Lower lobe of right lung (tissue), 2 donors: Measurements from ENCODE around the gene GPC3. TPM values are rescaled to one million over a fixed set of nuclear protein-coding genes. Genes with fewer than 3 reads are reported as not detected.

Source experiments
- ATAC-seq, 2 donors: fragments of 200-7000 bp; cut with Tn5 transposase; one replicate each; pipeline ENCODE4 v1.9.1; 2020 to 2022; ENCODE audit warnings: mild to moderate bottlenecking in 2 of 2, moderate library complexity in 2 of 2
- DNase-seq: peaks from one replicate; pipeline ENCODE4 v3.0.0-alpha.2; 2020
- H3K27ac ChIP-seq: fragments of 200-600 bp; one replicate; pipeline ENCODE4 v1.8.0; 2022
- H3K27me3 ChIP-seq: fragments of 200-600 bp; one replicate; pipeline ENCODE4 v1.8.0; 2022; ENCODE audit warnings: low read depth
- H3K36me3 ChIP-seq: fragments of 200-600 bp; one replicate; pipeline ENCODE4 v1.8.0; 2022; ENCODE audit warnings: mild to moderate bottlenecking
- H3K4me1 ChIP-seq: fragments of 200-600 bp; one replicate; pipeline ENCODE4 v1.8.0; 2022
- H3K4me3 ChIP-seq: fragments of 200-600 bp; one replicate; pipeline ENCODE4 v1.8.0; 2022; ENCODE audit warnings: mild to moderate bottlenecking
- H3K9me3 ChIP-seq: fragments of 200-600 bp; one replicate; pipeline ENCODE4 v1.8.0; 2022
- intact Hi-C: fragments of 100-400 bp; cut with DNase I; formaldehyde crosslinking; loops from one replicate; pipeline ENCODE4 v1.11.0; 2022
- total RNA-seq: library from RNA; stranded (reverse); fragmentation: NEBNext Ultra II Directional; extraction: Animal tissue kit (Norgen Biotek cat#: 25700); gene quantifications from one replicate; pipeline ENCODE4 v1.2.1, GENCODE V29; 2021
- TF ChIP-seq, protein P1 (sequence below): fragments of 200-600 bp; IDR thresholded peaks from one replicate; pipeline ENCODE4 v1.8.0; 2022; ENCODE audit warnings: antibody characterized with exemption, mild to moderate bottlenecking
- donor health status: DM: no; HTN: yes; CAD: no; lungs with severe emphysema.

Gene GPC3
- total RNA-seq, 1 donor from 2014 or later = 50.2 TPM

DNA sequence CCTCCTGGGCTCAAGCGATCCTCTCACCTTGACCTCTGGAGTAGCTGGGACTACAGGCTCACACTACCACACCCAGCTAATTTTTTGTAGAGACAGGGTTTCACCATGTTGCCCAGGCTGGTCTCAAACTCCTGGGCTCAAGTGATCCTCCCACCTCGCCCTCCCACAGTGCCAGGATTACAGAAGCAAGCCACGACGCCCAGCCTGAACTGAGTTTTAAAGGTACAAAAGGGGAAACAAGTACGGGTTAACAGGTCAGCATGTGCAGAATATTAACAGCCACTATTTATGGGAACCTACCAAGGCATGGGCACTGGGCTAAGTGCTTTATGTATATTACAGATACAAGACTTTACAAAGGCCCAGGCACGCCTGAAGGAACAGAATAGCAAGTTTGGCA, 405.8 kb downstream of the GPC3 start:
- no peak for ATAC-seq
- intact Hi-C loops = no loop called here
- TF ChIP-seq, protein P1, sequence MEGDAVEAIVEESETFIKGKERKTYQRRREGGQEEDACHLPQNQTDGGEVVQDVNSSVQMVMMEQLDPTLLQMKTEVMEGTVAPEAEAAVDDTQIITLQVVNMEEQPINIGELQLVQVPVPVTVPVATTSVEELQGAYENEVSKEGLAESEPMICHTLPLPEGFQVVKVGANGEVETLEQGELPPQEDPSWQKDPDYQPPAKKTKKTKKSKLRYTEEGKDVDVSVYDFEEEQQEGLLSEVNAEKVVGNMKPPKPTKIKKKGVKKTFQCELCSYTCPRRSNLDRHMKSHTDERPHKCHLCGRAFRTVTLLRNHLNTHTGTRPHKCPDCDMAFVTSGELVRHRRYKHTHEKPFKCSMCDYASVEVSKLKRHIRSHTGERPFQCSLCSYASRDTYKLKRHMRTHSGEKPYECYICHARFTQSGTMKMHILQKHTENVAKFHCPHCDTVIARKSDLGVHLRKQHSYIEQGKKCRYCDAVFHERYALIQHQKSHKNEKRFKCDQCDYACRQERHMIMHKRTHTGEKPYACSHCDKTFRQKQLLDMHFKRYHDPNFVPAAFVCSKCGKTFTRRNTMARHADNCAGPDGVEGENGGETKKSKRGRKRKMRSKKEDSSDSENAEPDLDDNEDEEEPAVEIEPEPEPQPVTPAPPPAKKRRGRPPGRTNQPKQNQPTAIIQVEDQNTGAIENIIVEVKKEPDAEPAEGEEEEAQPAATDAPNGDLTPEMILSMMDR = no peak

DNA sequence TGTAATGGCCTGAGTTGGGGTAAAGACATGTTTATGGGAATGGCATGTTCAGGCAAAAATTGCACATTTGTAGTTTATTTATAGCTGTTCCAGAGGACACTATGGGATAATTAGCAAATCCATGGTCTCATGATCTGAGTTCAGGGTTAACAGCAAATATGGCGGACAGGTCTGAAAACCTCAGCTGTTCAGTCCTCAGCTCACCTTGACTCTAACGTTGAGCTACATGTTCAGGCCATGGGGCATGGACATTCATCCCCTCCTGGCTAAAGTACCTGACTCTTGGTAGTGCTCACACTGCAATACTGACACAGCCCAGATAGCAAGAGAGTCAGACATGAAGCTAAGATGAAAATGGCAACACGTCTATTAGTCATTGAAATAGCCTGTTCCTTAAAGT, 408.5 kb downstream of the GPC3 start:
- Histone ChIP-seq H3K27me3 (no peaks in the 10 kb centered on the region), H3K9me3 (no peaks in the 10 kb centered on the region), H3K4me1 (no peaks in the 10 kb centered on the region), H3K27ac (no peak overlapping the region), H3K4me3 (no peak overlapping the region), H3K36me3 (no peaks in the 10 kb centered on the region)
- ATAC-seq = no peak
- TF ChIP-seq, protein P1 = no peak
- no peak for DNase-seq
- intact Hi-C loops = no loop called here

More for the DNA sequence above, 405.8 kb downstream of the GPC3 start:
- Histone ChIP-seq H3K4me1 (no peaks in the 10 kb centered on the region), H3K27ac (no peak overlapping the region), H3K36me3 (no peaks in the 10 kb centered on the region), H3K9me3 (no peaks in the 10 kb centered on the region), H3K27me3 (no peaks in the 10 kb centered on the region), H3K4me3 (no peak overlapping the region)
- no peak for DNase-seq

DNA sequence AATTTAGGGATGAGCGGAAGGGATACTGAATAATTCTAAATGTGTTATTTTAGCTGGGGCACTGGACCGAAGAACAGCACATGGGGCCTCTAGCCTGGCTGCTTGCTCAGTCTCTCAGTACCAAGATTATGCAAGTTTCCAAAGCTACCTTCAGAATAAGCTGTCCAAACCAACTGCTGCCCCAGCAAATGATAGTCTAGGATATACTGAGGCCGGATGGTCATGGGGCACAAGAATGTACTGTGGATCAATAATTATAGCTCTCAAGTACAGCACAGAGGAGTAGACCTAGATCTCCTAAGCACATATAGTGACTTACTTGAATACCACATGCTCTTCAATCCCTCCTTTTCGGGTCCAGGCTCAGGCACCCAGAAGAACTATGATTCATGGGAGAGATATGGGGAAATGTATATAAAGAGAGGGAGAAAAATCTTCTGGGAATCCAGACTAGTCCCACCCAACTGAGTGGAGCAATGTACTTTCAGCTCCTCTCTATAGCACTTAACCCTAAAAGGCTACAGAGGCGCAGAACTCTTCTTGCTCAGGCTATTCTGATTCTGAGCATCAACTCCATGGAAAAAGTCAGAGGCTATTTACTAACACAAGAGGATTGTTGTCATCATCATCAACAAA, 409.8 kb downstream of the GPC3 start:
- Histone ChIP-seq H3K9me3 (no peaks in the 10 kb centered on the region), H3K27me3 (no peaks in the 10 kb centered on the region), H3K4me3 (no peak overlapping the region), H3K36me3 (no peaks in the 10 kb centered on the region), H3K4me1 (no peaks in the 10 kb centered on the region), H3K27ac (no peak overlapping the region)
- ATAC-seq (no peak), DNase-seq (no peak)
- TF ChIP-seq, protein P1 = no peak
- intact Hi-C loops = no loop called here

DNA sequence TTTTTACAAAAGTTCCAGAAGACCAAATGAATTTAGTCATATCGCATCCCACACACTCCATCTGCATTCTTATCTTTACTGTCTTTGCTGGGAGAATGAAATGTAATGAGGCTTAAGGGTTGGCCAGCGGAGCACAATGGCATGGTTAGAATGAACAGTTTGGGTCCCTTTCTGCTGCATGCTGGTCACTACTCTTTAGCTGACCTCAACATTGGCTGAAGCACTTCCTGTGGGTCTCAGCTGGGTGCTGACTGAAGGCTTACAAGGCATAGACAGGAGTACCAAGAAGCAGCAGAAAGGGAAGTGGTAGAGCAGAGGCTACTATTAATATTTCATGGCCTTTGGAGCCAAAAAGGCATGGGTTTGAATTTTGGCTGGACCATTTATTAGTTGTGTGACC, 410.7 kb downstream of the GPC3 start:
- H3K4me1 ChIP-seq = no peaks in the 10 kb centered on the region
- intact Hi-C loops = no loop called here
- no peaks in the 10 kb centered on the region for H3K36me3 ChIP-seq
- H3K27ac ChIP-seq = no peak overlapping the region
- no peak for DNase-seq
- H3K4me3 ChIP-seq = no peak overlapping the region
- TF ChIP-seq, protein P1 = no peak
- H3K9me3 ChIP-seq = no peaks in the 10 kb centered on the region
- no peaks in the 10 kb centered on the region for H3K27me3 ChIP-seq
- ATAC-seq = no peak

DNA sequence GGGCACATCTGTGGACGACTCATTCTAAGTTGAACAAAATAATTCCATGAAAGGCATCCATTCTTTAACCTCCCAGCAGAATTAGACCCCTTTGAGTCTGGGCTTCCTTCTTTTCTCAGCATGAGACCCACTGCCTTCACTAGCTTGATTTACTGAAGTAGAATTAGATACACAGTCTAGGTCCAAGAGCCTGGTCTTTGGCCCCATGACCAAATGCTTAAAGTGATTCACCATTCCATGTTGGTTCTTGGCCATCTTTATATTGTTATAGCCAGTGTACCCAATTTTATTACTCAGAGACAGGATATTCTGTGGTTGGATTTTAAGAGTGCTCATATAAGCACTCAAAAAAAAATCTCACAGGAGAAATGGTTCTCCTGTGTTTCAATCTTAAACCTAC, 414.8 kb downstream of the GPC3 start:
- intact Hi-C loops = no loop called here
- no peak overlapping the region for H3K4me3 ChIP-seq
- H3K4me1 ChIP-seq = no peaks in the 10 kb centered on the region
- H3K27me3 ChIP-seq = no peaks in the 10 kb centered on the region
- H3K9me3 ChIP-seq = no peaks in the 10 kb centered on the region
- ATAC-seq (no peak), DNase-seq (no peak)
- no peaks in the 10 kb centered on the region for H3K36me3 ChIP-seq
- H3K27ac ChIP-seq = no peak overlapping the region
- TF ChIP-seq, protein P1 = no peak
